ENCODE results near the gene ATG4D. TPM values are rescaled to one million over a fixed set of nuclear protein-coding genes. Genes with fewer than 3 reads are reported as not detected.
A peak's percentile ranks its signal among the peaks of the same experiment; 100 is the strongest.
"Not testable (repeated sequence)": the region's sequence is repeated elsewhere in the genome, so short reads cannot be mapped to it uniquely, and the experiment has no call there.

Gene ATG4D
- total and polyA plus RNA-seq, 2 experiments from 2014 or later: 15.1 to 55.5 TPM

- H3K4me3 ChIP-seq; H3K79me2 ChIP-seq (replicated peaks; ENCODE audit: insufficient read depth); H3K4me1 ChIP-seq (ENCODE audit: insufficient read depth); H3K4me1 Mint-ChIP-seq; H3K27ac Mint-ChIP-seq; H3K27me3 ChIP-seq (ENCODE audit: insufficient read depth); H2AFZ ChIP-seq; DNase-seq (ENCODE audit: low spot score); H3K4me3 Mint-ChIP-seq; H3K4me2 ChIP-seq; H3K9me2 ChIP-seq (ENCODE audit: insufficient read depth); H3K9me3 Mint-ChIP-seq; H4K20me1 ChIP-seq (replicated peaks; ENCODE audit: insufficient read depth); ATAC-seq: not testable (repeated sequence)
- Mint-ChIP-seq H3K36me3 (ENCODE audit: low read depth) (peaks cover 80% of the 10 kb centered on the region), H3K27me3 (ENCODE audit: insufficient read depth, low read depth, poor library complexity) (peaks cover 24% of the 10 kb centered on the region)
- H3F3A ChIP-seq (replicated peaks; ENCODE audit: low read depth): peaks cover 30% of the 10 kb centered on the region
- peaks cover 16% of the 10 kb centered on the region; the same call in 1 of the 2 replicates for H3K36me3 ChIP-seq (ENCODE audit: insufficient read depth)
- 0 out of 2 replicates have a peak overlapping the region, but pooled peaks have one; percentile 14 for H3K27ac ChIP-seq (ENCODE audit: low read depth)
Observed at GRCh38 chr19:10551006-10551405, 7.3 kb downstream of the ATG4D start.

DNA sequence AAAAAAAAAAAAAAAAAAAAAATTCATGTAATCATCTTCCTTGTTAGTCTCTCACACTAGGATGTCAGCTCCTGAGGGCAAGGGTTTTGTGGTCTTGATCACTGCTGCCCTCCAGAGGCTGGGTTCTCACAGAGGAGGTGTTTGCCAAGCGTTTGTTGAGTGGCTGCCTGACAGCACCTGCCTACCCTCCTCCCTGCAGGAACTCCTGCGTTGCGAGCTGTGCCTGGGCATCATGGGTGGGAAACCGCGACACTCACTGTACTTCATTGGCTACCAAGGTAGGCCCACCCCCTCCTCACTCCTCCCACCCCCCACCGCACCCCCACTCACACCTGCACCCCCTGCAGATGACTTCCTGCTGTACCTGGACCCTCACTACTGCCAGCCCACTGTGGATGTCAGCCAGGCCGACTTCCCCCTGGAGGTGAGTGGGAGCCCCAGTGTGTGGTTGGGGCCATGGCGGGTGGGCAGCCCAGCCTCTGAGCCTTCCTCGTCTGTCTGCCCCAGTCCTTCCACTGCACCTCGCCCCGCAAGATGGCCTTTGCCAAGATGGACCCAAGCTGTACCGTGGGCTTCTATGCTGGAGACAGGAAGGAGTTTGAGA, 8.1 kb downstream of the ATG4D start:
- no peaks in the 10 kb centered on the region for H3K4me1 ChIP-seq (ENCODE audit: insufficient read depth)
- no peaks in the 10 kb centered on the region for H3K27me3 ChIP-seq (ENCODE audit: insufficient read depth)
- H3K36me3 ChIP-seq (ENCODE audit: insufficient read depth): peaks cover 16% of the 10 kb centered on the region; the same call in 1 of the 2 replicates
- H2AFZ ChIP-seq: no peak overlapping the region
- DNase-seq (ENCODE audit: low spot score): peak; percentile 69
- H3K79me2 ChIP-seq (replicated peaks; ENCODE audit: insufficient read depth): no peaks in the 10 kb centered on the region
- H3K4me1 Mint-ChIP-seq: no peaks in the 10 kb centered on the region
- H3K4me3 ChIP-seq: no peak overlapping the region
- ATAC-seq: peak; percentile 38
- H3K4me2 ChIP-seq: no peak overlapping the region
- no peak overlapping the region for H3K4me3 Mint-ChIP-seq
- peaks cover 24% of the 10 kb centered on the region for H3K27me3 Mint-ChIP-seq (ENCODE audit: insufficient read depth, low read depth, poor library complexity)
- H3K9me2 ChIP-seq (ENCODE audit: insufficient read depth): no peaks in the 10 kb centered on the region
- H3F3A ChIP-seq (replicated peaks; ENCODE audit: low read depth): peaks cover 30% of the 10 kb centered on the region
- H3K9me3 Mint-ChIP-seq: no peaks in the 10 kb centered on the region
- H3K27ac ChIP-seq (ENCODE audit: low read depth): 0 out of 2 replicates have a peak overlapping the region, but pooled peaks have one; percentile 14
- H4K20me1 ChIP-seq (replicated peaks; ENCODE audit: insufficient read depth): peaks cover 8% of the 10 kb centered on the region
- H3K36me3 Mint-ChIP-seq (ENCODE audit: low read depth): peaks cover 83% of the 10 kb centered on the region
- H3K27ac Mint-ChIP-seq: no peak overlapping the region
- TF ChIP-seq NANOG (IDR thresholded peaks at IDR 0.05; ENCODE audit: borderline replicate concordance) (no peak), ZNF331 (CRISPR knock-in tag; IDR thresholded peaks at IDR 0.05; ENCODE audit: low read depth) (no peak), ZNF114 (CRISPR knock-in tag; IDR thresholded peaks at IDR 0.05) (no peak), STAT1 (IDR thresholded peaks at IDR 0.05; ENCODE audit: unreplicated experiment) (no peak), ZNF462 (CRISPR knock-in tag; IDR thresholded peaks at IDR 0.05) (no peak), EZH2 (IDR thresholded peaks at IDR 0.05; ENCODE audit: low read depth, unreplicated experiment) (no peak)
- TF ChIP-seq, protein P1, sequence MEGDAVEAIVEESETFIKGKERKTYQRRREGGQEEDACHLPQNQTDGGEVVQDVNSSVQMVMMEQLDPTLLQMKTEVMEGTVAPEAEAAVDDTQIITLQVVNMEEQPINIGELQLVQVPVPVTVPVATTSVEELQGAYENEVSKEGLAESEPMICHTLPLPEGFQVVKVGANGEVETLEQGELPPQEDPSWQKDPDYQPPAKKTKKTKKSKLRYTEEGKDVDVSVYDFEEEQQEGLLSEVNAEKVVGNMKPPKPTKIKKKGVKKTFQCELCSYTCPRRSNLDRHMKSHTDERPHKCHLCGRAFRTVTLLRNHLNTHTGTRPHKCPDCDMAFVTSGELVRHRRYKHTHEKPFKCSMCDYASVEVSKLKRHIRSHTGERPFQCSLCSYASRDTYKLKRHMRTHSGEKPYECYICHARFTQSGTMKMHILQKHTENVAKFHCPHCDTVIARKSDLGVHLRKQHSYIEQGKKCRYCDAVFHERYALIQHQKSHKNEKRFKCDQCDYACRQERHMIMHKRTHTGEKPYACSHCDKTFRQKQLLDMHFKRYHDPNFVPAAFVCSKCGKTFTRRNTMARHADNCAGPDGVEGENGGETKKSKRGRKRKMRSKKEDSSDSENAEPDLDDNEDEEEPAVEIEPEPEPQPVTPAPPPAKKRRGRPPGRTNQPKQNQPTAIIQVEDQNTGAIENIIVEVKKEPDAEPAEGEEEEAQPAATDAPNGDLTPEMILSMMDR (conservative IDR thresholded peaks at IDR 0.05; ENCODE audit: low read depth in 2 of 2): peak; percentile 25 to 76; a peak in 3 of 4 replicates

All from GM23338 (cell line).